ENCODE measurements around the gene AGL. TPM values are rescaled to one million over a fixed set of nuclear protein-coding genes. Genes with fewer than 3 reads are reported as not detected.

The AGL gene
- total and polyA plus RNA-seq, 12 donors: 10.5 to 73.1 (median 54.6) TPM

- Histone ChIP-seq H3K4me3 (no peak overlapping the region), H3K27me3 (no peaks in the 10 kb centered on the region), H3K36me3 (no peaks in the 10 kb centered on the region), H3K9me3 (no peaks in the 10 kb centered on the region), H3K27ac (no peak overlapping the region), H3K4me1 (no peaks in the 10 kb centered on the region)
- intact Hi-C loops (cut with DNase I): no loop called here
- ATAC-seq: no peak
- DNase-seq: no peak
- TF ChIP-seq CTCF (IDR thresholded peaks at IDR 0.05): no peak
Measured at GRCh38 chr1:99963041-99963795, 113.1 kb downstream of the AGL start.

GRCh38 chr1:99964806-99965205 is 114.6 kb downstream of the AGL start:
- peaks cover 0 to 12% (median 5%) of the 10 kb centered on the region in 9 donors for H3K4me1 ChIP-seq
- no peaks in the 10 kb centered on the region for H3K27me3 ChIP-seq
- TF ChIP-seq CTCF (IDR thresholded peaks at IDR 0.05): no peak
- 76 to 84% methylated on average over 3 of the region's 3 CpGs for WGBS, 2 donors
- H3K27ac ChIP-seq: no peak overlapping the region
- intact Hi-C loops (cut with DNase I): no loop called here
- DNase-seq (no peak), ATAC-seq (no peak)
- no peaks in the 10 kb centered on the region for H3K36me3 ChIP-seq
- no peaks in the 10 kb centered on the region for H3K9me3 ChIP-seq
- no peak overlapping the region for H3K4me3 ChIP-seq

GRCh38 chr1:99965646-99966375 is 115.7 kb downstream of the AGL start:
- ATAC-seq (no peak), DNase-seq (no peak)
- Histone ChIP-seq H3K27me3 (no peaks in the 10 kb centered on the region), H3K4me1 (peaks cover 0 to 16% (median 9%) of the 10 kb centered on the region in 9 donors), H3K9me3 (no peaks in the 10 kb centered on the region), H3K36me3 (no peaks in the 10 kb centered on the region), H3K4me3 (no peak overlapping the region), H3K27ac (no peak overlapping the region)
- intact Hi-C loops (cut with DNase I): no loop called here
- no peak for TF ChIP-seq CTCF (IDR thresholded peaks at IDR 0.05)
- 83 to 86% methylated on average over 2 of the region's 2 CpGs for WGBS, 2 donors

DNA sequence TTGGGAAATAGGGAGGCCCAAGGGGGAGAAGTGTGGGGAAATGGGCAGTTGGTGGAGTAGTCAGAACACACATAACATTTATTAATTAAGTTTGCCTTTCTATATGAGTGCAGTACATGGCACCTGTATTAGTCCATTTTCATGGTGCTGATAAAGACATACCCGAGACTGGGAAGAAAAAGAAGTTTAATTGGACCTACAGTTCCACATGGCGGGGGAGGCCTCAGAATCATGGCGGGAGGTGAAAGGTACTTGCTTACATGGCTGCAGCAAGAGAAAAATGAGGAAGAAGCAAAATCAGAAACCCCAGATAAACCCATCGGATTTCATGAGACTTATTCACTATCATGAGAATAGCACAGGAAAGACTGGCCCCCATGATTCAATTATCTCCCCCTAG is 118.1 kb downstream of the AGL start:
- DNase-seq (no peak), ATAC-seq (no peak)
- Histone ChIP-seq H3K27me3 (no peaks in the 10 kb centered on the region), H3K4me1 (peaks cover 0 to 22% (median 11%) of the 10 kb centered on the region in 9 donors), H3K9me3 (no peaks in the 10 kb centered on the region), H3K4me3 (no peak overlapping the region), H3K36me3 (no peaks in the 10 kb centered on the region), H3K27ac (no peak overlapping the region)
- WGBS, 2 donors: 93 to 96% methylated on average over 4 of the region's 4 CpGs
- intact Hi-C loops (cut with DNase I): no loop called here
- TF ChIP-seq CTCF (IDR thresholded peaks at IDR 0.05): no peak
